ENCODE data around the gene PELI2.
A peak's percentile ranks its signal among the peaks of the same experiment; 100 is the strongest.

Gene PELI2

GRCh38 chr14:56210571-56210970, 92.4 kb downstream of the PELI2 start:
- H4K20me1 ChIP-seq (ENCODE audit: insufficient read depth) = no peaks in the 10 kb centered on the region
- H3K27me3 ChIP-seq (ENCODE audit: insufficient read depth, low read depth) = no peaks in the 10 kb centered on the region
- H3K4me2 ChIP-seq = peak overlapping the region; percentile 40
- peaks cover 63% of the 10 kb centered on the region for H3K4me1 ChIP-seq (ENCODE audit: low read depth, poor library complexity, severe bottlenecking)
- no peak overlapping the region for H2AFZ ChIP-seq (ENCODE audit: low read depth)
- H3K27ac ChIP-seq = 0 out of 2 replicates have a peak overlapping the region, but pooled peaks have one; percentile 11
- no peak overlapping the region for H3K9ac ChIP-seq
- no peak overlapping the region for H3K4me3 ChIP-seq (IDR thresholded peaks at IDR 0.05; ENCODE audit: insufficient read depth, low read depth, low read length)
- TF ChIP-seq CTCF (conservative IDR thresholded peaks at IDR 0.05; ENCODE audit: low read depth, low read length) = no peak
- H3K36me3 ChIP-seq (ENCODE audit: insufficient read depth) = no peaks in the 10 kb centered on the region
- H3K79me2 ChIP-seq (ENCODE audit: insufficient read depth, low read depth) = no peaks in the 10 kb centered on the region

DNA sequence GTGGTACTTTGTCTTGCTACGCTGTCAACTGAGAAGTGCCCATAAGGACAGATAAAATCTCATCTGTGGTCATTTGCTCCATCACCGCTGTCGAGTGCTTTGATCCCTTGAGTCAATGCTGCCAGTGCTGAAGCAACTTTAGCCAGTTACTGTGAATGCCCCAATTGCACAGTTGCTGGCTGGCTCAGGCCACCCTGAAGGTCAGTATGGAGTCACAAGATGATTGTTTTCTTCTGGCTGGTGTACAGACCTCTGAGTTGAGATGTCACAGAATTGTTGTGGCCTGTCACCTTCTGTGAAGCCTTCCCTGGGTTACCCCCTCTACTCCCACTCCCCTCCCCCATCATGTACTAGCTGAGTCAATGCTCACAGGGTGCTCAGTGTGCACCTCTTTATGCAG, 92.9 kb downstream of the PELI2 start:
- TF ChIP-seq CTCF (conservative IDR thresholded peaks at IDR 0.05; ENCODE audit: low read depth, low read length) = no peak
- H3K4me3 ChIP-seq (IDR thresholded peaks at IDR 0.05; ENCODE audit: insufficient read depth, low read depth, low read length) = no peak overlapping the region
- H3K79me2 ChIP-seq (ENCODE audit: insufficient read depth, low read depth) = no peaks in the 10 kb centered on the region

DNA sequence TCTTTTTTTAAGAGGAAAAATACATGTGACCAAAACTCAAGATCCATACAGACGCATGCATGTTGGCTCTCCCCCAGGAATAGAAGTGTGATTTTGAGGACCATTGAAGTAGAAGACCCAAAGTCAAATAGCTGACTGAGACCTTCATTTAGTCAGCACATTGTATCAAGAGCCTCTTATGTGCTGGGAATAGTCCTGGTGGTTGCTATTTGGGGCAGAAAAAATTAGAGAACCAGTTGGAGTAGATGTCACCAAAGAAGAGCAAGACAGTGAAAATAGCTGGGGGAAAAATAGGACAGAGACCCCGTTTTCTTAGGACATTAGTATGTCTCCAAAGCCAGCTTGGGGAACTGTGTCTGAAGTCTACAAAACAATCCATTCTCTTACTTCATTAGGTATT, 93.6 kb downstream of the PELI2 start:
- TF ChIP-seq CTCF (conservative IDR thresholded peaks at IDR 0.05; ENCODE audit: low read depth, low read length) = no peak
- H3K79me2 ChIP-seq (ENCODE audit: insufficient read depth, low read depth) = no peaks in the 10 kb centered on the region
- no peak overlapping the region for H2AFZ ChIP-seq (ENCODE audit: low read depth)
- H3K27ac ChIP-seq = no peak overlapping the region
- H3K9ac ChIP-seq = no peak overlapping the region
- H3K36me3 ChIP-seq (ENCODE audit: insufficient read depth) = no peaks in the 10 kb centered on the region
- no peaks in the 10 kb centered on the region for H3K27me3 ChIP-seq (ENCODE audit: insufficient read depth, low read depth)
- H3K4me1 ChIP-seq (ENCODE audit: low read depth, poor library complexity, severe bottlenecking) = peaks cover 73% of the 10 kb centered on the region
- H4K20me1 ChIP-seq (ENCODE audit: insufficient read depth) = no peaks in the 10 kb centered on the region
- H3K4me3 ChIP-seq (IDR thresholded peaks at IDR 0.05; ENCODE audit: insufficient read depth, low read depth, low read length) = no peak overlapping the region
- no peak overlapping the region for H3K4me2 ChIP-seq

More for the DNA sequence above, 92.9 kb downstream of the PELI2 start:
- H2AFZ ChIP-seq (ENCODE audit: low read depth) = no peak overlapping the region
- H3K4me2 ChIP-seq = peak overlapping the region; percentile 40
- peaks cover 68% of the 10 kb centered on the region for H3K4me1 ChIP-seq (ENCODE audit: low read depth, poor library complexity, severe bottlenecking)
- H3K9ac ChIP-seq = no peak overlapping the region
- no peaks in the 10 kb centered on the region for H3K27me3 ChIP-seq (ENCODE audit: insufficient read depth, low read depth)
- H4K20me1 ChIP-seq (ENCODE audit: insufficient read depth) = no peaks in the 10 kb centered on the region
- H3K27ac ChIP-seq = 0 out of 2 replicates have a peak overlapping the region, but pooled peaks have one; percentile 11
- H3K36me3 ChIP-seq (ENCODE audit: insufficient read depth) = no peaks in the 10 kb centered on the region

GRCh38 chr14:56212521-56212920, 94.3 kb downstream of the PELI2 start:
- Histone ChIP-seq H2AFZ (ENCODE audit: low read depth) (no peak overlapping the region), H3K27me3 (ENCODE audit: insufficient read depth, low read depth) (no peaks in the 10 kb centered on the region), H3K9ac (no peak overlapping the region), H3K36me3 (ENCODE audit: insufficient read depth) (no peaks in the 10 kb centered on the region), H3K4me1 (ENCODE audit: low read depth, poor library complexity, severe bottlenecking) (peaks cover 80% of the 10 kb centered on the region), H3K4me3 (IDR thresholded peaks at IDR 0.05; ENCODE audit: insufficient read depth, low read depth, low read length) (no peak overlapping the region), H3K4me2 (no peak overlapping the region), H3K27ac (no peak overlapping the region), H3K79me2 (ENCODE audit: insufficient read depth, low read depth) (no peaks in the 10 kb centered on the region), H4K20me1 (ENCODE audit: insufficient read depth) (no peaks in the 10 kb centered on the region)
- no peak for TF ChIP-seq CTCF (conservative IDR thresholded peaks at IDR 0.05; ENCODE audit: low read depth, low read length)
